SU-DHL-6 (cell line): ENCODE results near the gene TCF12.

Source experiments
- H2AFZ ChIP-seq: fragments of 200-600 bp; sonication (generic); 2 replicates; pipeline ENCODE4 v1.6.1; 2014; ENCODE audit warnings: low read depth, mild to moderate bottlenecking, moderate library complexity, mixed read lengths, antibody characterized with exemption, low read length; ENCODE audit not compliant: severe bottlenecking
- H3F3A ChIP-seq: fragments of 200-600 bp; shearing (Covaris generic); 2 replicates; pipeline ENCODE4 v1.6.0; 2016; ENCODE audit warnings: antibody characterized with exemption, mild to moderate bottlenecking; ENCODE audit not compliant: insufficient read depth
- H3K27ac ChIP-seq: fragments of 200-600 bp; sonication (generic); 2 replicates; pipeline ENCODE4 v1.5.1; 2016; ENCODE audit warnings: low read depth, mild to moderate bottlenecking, low read length, moderate library complexity, mixed read lengths
- H3K27me3 ChIP-seq: fragments of 200-600 bp; sonication (generic), shearing (Covaris generic); 2 replicates; pipeline ENCODE4 v1.6.0; 2014; ENCODE audit warnings: mild to moderate bottlenecking, low read length
- H3K36me3 ChIP-seq: fragments of 200-600 bp; sonication (generic); 2 replicates; pipeline ENCODE4 v1.6.1; 2014; ENCODE audit warnings: mild to moderate bottlenecking, low read length, mixed read lengths
- H3K4me2 ChIP-seq: fragments of 300-600, 200-600 bp; shearing (Covaris generic), sonication (generic); 2 replicates; pipeline ENCODE4 v1.6.0; 2014; ENCODE audit warnings: low read length, low read depth, mild to moderate bottlenecking; ENCODE audit not compliant: poor library complexity, severe bottlenecking
- H3K4me3 ChIP-seq: fragments of 200-600 bp; sonication (generic); 2 replicates; pipeline ENCODE4 v1.5.1; 2014; ENCODE audit warnings: antibody characterized with exemption, low read length, mild to moderate bottlenecking, mixed read lengths; ENCODE audit not compliant: insufficient read depth, poor library complexity, severe bottlenecking
- H3K79me2 ChIP-seq: fragments of 200-600 bp; sonication (generic); 2 replicates; pipeline ENCODE4 v1.6.1; 2014; ENCODE audit warnings: mild to moderate bottlenecking, low read length, moderate library complexity; ENCODE audit not compliant: insufficient read depth
- H3K9ac ChIP-seq: fragments of 200-600 bp; sonication (generic); 2 replicates; pipeline ENCODE4 v1.7.0; 2014; ENCODE audit warnings: mild to moderate bottlenecking, low read length
- H3K9me2 ChIP-seq: fragments of 200-600 bp; sonication (generic); replicated peaks from 2 replicates; pipeline ENCODE4 v1.6.1; 2014; ENCODE audit warnings: low read length; ENCODE audit not compliant: insufficient read depth
- H3K9me3 ChIP-seq: fragments of 200-600 bp; sonication (generic); 2 replicates; pipeline ENCODE4 v1.6.1; 2014; ENCODE audit warnings: low read length, mixed read lengths; ENCODE audit not compliant: insufficient read depth
- H4K20me1 ChIP-seq: fragments of 200-600 bp; sonication (generic); 2 replicates; pipeline ENCODE4 v1.6.1; 2014; ENCODE audit warnings: low read depth, mild to moderate bottlenecking, antibody characterized with exemption, low read length, moderate library complexity, mixed read lengths
- CTCF ChIP-seq: fragments of 200-600 bp; sonication (generic); IDR thresholded peaks from one replicate; pipeline ENCODE4 v1.5.1; 2017; ENCODE audit warnings: antibody characterized with exemption, mild to moderate bottlenecking, low read length, moderate library complexity; ENCODE audit not compliant: insufficient read depth, poor library complexity, severe bottlenecking
- EZH2phosphoT487 ChIP-seq: fragments of 200-600 bp; sonication (generic), shearing (Covaris generic); conservative IDR thresholded peaks from 2 replicates; pipeline ENCODE4 v1.6.1; 2018; ENCODE audit warnings: mild to moderate bottlenecking, antibody characterized with exemption, low read length, moderate library complexity, mixed read lengths

TCF12 gene

GRCh38 chr15:56994280-56994679, 75.8 kb downstream of the TCF12 start:
- Histone ChIP-seq H3K9ac (no peak overlapping the region), H4K20me1 (no peaks in the 10 kb centered on the region), H3K9me3 (no peaks in the 10 kb centered on the region), H3K4me2 (no peak overlapping the region), H3K36me3 (no peaks in the 10 kb centered on the region), H3K79me2 (peaks cover 16% of the 10 kb centered on the region; the same call in 1 of the 2 replicates), H3F3A (no peaks in the 10 kb centered on the region), H3K27me3 (no peaks in the 10 kb centered on the region), H3K4me3 (no peak overlapping the region), H2AFZ (no peak overlapping the region), H3K9me2 (no peaks in the 10 kb centered on the region), H3K27ac (no peak overlapping the region)
- TF ChIP-seq EZH2phosphoT487, result no peak
- TF ChIP-seq CTCF, result no peak

GRCh38 chr15:56996093-56996492, 77.6 kb downstream of the TCF12 start:
- no peaks in the 10 kb centered on the region for H4K20me1 ChIP-seq
- no peak overlapping the region for H3K4me3 ChIP-seq

GRCh38 chr15:56996746-56997470, 78.5 kb downstream of the TCF12 start:
- Histone ChIP-seq H3K4me2 (no peak overlapping the region), H4K20me1 (no peaks in the 10 kb centered on the region), H3K9me3 (no peaks in the 10 kb centered on the region), H3K27me3 (no peaks in the 10 kb centered on the region), H3K9ac (no peak overlapping the region), H3K36me3 (no peaks in the 10 kb centered on the region), H3K79me2 (peaks cover 5% of the 10 kb centered on the region), H3K4me3 (no peak overlapping the region), H3K9me2 (no peaks in the 10 kb centered on the region), H3K27ac (no peak overlapping the region), H2AFZ (no peak overlapping the region), H3F3A (no peaks in the 10 kb centered on the region)
- no peak for TF ChIP-seq EZH2phosphoT487
- no peak for TF ChIP-seq CTCF

More at GRCh38 chr15:56996093-56996492, 77.6 kb downstream of the TCF12 start:
- Histone ChIP-seq H3K4me2 (no peak overlapping the region), H3K27ac (no peak overlapping the region), H3K27me3 (no peaks in the 10 kb centered on the region), H3F3A (no peaks in the 10 kb centered on the region), H3K36me3 (no peaks in the 10 kb centered on the region), H3K9me2 (no peaks in the 10 kb centered on the region), H3K9me3 (no peaks in the 10 kb centered on the region), H2AFZ (no peak overlapping the region), H3K79me2 (peaks cover 5% of the 10 kb centered on the region), H3K9ac (no peak overlapping the region)
- TF ChIP-seq CTCF (no peak), EZH2phosphoT487 (no peak)
